Activated B cell treated with CpG ODN at 0.5 μM for 24 hours (primary cell): ENCODE measurements around the gene EXOC1. TPM values are rescaled to one million over a fixed set of nuclear protein-coding genes. Genes with fewer than 3 reads are reported as not detected.

Experiments used
- ATAC-seq: fragments of 200-7000 bp; cut with Tn5 transposase; one replicate; pipeline ENCODE4 v1.10.0; 2021; ENCODE audit warnings: low read depth, mild to moderate bottlenecking, moderate library complexity
- CTCF ChIA-PET: fragments of 350-600 bp; sonication (Branson Sonifier 250); formaldehyde crosslinking; loops from one replicate; lab custom pipeline; 2021; ENCODE audit warnings: antibody characterized with exemption; lab: Charles Lee
- POLR2A ChIA-PET: fragments of 350-600 bp; sonication (Branson Sonifier 250); formaldehyde crosslinking; loops from one replicate; lab custom pipeline; 2021; ENCODE audit warnings: antibody characterized with exemption; lab: Charles Lee
- DNase-seq: peaks from one replicate; pipeline ENCODE4 v3.0.0; 2022
- H3K27ac Mint-ChIP-seq: one replicate; pipeline ENCODE4 v1.8.0; 2020; ENCODE audit warnings: mixed read lengths
- H3K27me3 Mint-ChIP-seq: one replicate; pipeline ENCODE4 v1.8.0; 2021; ENCODE audit warnings: mixed read lengths
- H3K36me3 Mint-ChIP-seq: one replicate; pipeline ENCODE4 v1.8.0; 2021; ENCODE audit warnings: low read depth, mixed read lengths
- H3K4me1 Mint-ChIP-seq: one replicate; pipeline ENCODE4 v1.8.0; 2021; ENCODE audit warnings: mixed read lengths
- H3K4me3 Mint-ChIP-seq: one replicate; pipeline ENCODE4 v1.8.0; 2020; ENCODE audit warnings: mild to moderate bottlenecking, mixed read lengths
- H3K9me3 Mint-ChIP-seq: one replicate; pipeline ENCODE4 v1.8.0; 2020; ENCODE audit warnings: mixed read lengths
- CTCF ChIP-seq: fragments of 200-600 bp; IDR thresholded peaks from one replicate; pipeline ENCODE4 v1.8.0; 2022; ENCODE audit warnings: antibody characterized with exemption, mild to moderate bottlenecking
- intact Hi-C: fragments of 100-400 bp; cut with micrococcal nuclease; formaldehyde crosslinking; loops from one replicate; pipeline ENCODE4 v1.15.1; 2024
- total RNA-seq: library from RNA; stranded (reverse); gene quantifications from 2 replicates; pipeline ENCODE4 v1.2.3, GENCODE V29; 2022

EXOC1 gene
- 28.7 and 34.8 TPM in 2 replicates for total RNA-seq

GRCh38 chr4:55853484-55854046, at the start of gene EXOC1:
EXOC1 (plus strand) TSS chr4:55853648; CDS start chr4:55858324, 4,676 bp downstream.
- intact Hi-C loops = loop anchor here (1.0 to 5.0 kb wide), 12 partner anchors 13 to 1791 kb away; partner anchors contain the start of genes AASDH, CEP135, CHIC2 and CLOCK
- H3K9me3 Mint-ChIP-seq = no peaks in the 10 kb centered on the region
- H3K27me3 Mint-ChIP-seq = peaks cover 8% of the 10 kb centered on the region
- DNase-seq (peak; percentile 97), ATAC-seq (peak; percentile 99)
- POLR2A ChIA-PET = interaction anchor here (0.6 to 2.5 kb wide), 7 partner anchors 9 to 1124 kb away, joined by 3 to 16 read pairs (median 7); partner anchors contain the start of genes CEP135, NOA1 and TMEM165
- peaks cover 19% of the 10 kb centered on the region for H3K36me3 Mint-ChIP-seq
- peak within 1 kb of the TSS; percentile 85 for H3K27ac Mint-ChIP-seq
- no peak within 1 kb of the TSS for H3K4me3 Mint-ChIP-seq
- TF ChIP-seq CTCF = no peak
- CTCF ChIA-PET = interaction anchor here (1.3 to 2.1 kb wide), 2 partner anchors 11 to 13 kb away, joined by 3 to 16 read pairs; no protein-coding TSS in a partner anchor
- H3K4me1 Mint-ChIP-seq = peaks cover 15% of the 10 kb centered on the region

GRCh38 chr4:55807556-55807955, 45.9 kb upstream of the EXOC1 start:
- ChIA-PET POLR2A (no interaction called here), CTCF (no interaction called here)
- Mint-ChIP-seq H3K9me3 (no peaks in the 10 kb centered on the region), H3K27me3 (peaks cover 31% of the 10 kb centered on the region), H3K27ac (no peak overlapping the region), H3K4me3 (no peak overlapping the region), H3K4me1 (no peaks in the 10 kb centered on the region), H3K36me3 (no peaks in the 10 kb centered on the region)
- no peak for TF ChIP-seq CTCF
- DNase-seq (no peak), ATAC-seq (no peak)
- intact Hi-C loops = no loop called here

GRCh38 chr4:55808186-55808585, 45.3 kb upstream of the EXOC1 start:
- H3K27ac Mint-ChIP-seq = no peak overlapping the region
- no peak overlapping the region for H3K4me3 Mint-ChIP-seq
- CTCF ChIA-PET = no interaction called here
- intact Hi-C loops = no loop called here
- peaks cover 4% of the 10 kb centered on the region for H3K9me3 Mint-ChIP-seq
- no peaks in the 10 kb centered on the region for H3K4me1 Mint-ChIP-seq
- no peak for ATAC-seq
- H3K27me3 Mint-ChIP-seq = peaks cover 35% of the 10 kb centered on the region
- POLR2A ChIA-PET = no interaction called here
- DNase-seq = no peak
- H3K36me3 Mint-ChIP-seq = no peaks in the 10 kb centered on the region
- no peak for TF ChIP-seq CTCF

GRCh38 chr4:55808632-55809031, 44.8 kb upstream of the EXOC1 start:
- peaks cover 4% of the 10 kb centered on the region for H3K9me3 Mint-ChIP-seq
- H3K4me3 Mint-ChIP-seq = no peak overlapping the region
- peaks cover 35% of the 10 kb centered on the region for H3K27me3 Mint-ChIP-seq
- ATAC-seq (no peak), DNase-seq (no peak)
- intact Hi-C loops = no loop called here
- H3K4me1 Mint-ChIP-seq = no peaks in the 10 kb centered on the region
- H3K27ac Mint-ChIP-seq = peak overlapping the region; percentile 6
- POLR2A ChIA-PET = no interaction called here
- CTCF ChIA-PET = no interaction called here
- no peaks in the 10 kb centered on the region for H3K36me3 Mint-ChIP-seq
- TF ChIP-seq CTCF = no peak

- TF ChIP-seq CTCF = no peak
- Mint-ChIP-seq H3K27me3 (peaks cover 17% of the 10 kb centered on the region), H3K36me3 (no peaks in the 10 kb centered on the region), H3K9me3 (peaks cover 7% of the 10 kb centered on the region), H3K4me3 (no peak overlapping the region), H3K27ac (no peak overlapping the region), H3K4me1 (peaks cover 3% of the 10 kb centered on the region)
- CTCF ChIA-PET = no interaction called here
- POLR2A ChIA-PET = no interaction called here
- ATAC-seq (no peak), DNase-seq (no peak)
- intact Hi-C loops = no loop called here
Measured at GRCh38 chr4:55817691-55818090, 35.8 kb upstream of the EXOC1 start.
